GM10266 (cell line): ENCODE measurements around the gene ZFAND6.

Experiments used
- DNase-seq: peaks from one replicate; pipeline ENCODE4 v3.0.0; 2012; ENCODE audit errors: extremely low spot score
- CTCF ChIP-seq: IDR thresholded peaks from 2 replicates; pipeline ENCODE4 v1.5.1; 2012; ENCODE audit warnings: mild to moderate bottlenecking, low read depth; ENCODE audit not compliant: control insufficient read depth, insufficient read depth; ENCODE audit errors: missing control alignments

ZFAND6 gene

DNA sequence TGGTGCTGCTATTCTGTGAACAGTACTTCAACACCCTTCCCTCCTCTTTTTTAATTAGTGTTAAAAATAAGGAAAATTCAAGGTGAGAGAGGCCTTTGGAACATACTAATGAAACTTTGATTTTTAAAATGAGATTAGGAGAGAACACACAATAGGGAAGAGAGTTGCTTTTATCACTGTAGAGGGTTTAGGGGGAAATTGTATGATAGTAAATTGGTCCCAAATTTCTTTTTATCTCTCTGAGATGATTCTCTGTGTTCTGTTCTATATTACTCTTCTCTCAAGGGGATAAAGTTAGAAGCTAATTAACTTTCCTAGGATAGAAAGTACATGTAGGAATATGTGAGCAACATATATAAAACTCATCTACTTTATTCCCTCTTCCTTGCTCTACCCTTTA lies 40.8 kb downstream of the ZFAND6 start:
- TF ChIP-seq CTCF: no peak

GRCh38 chr15:80105193-80105592 lies 45.7 kb downstream of the ZFAND6 start:
- no peak for DNase-seq
- TF ChIP-seq CTCF: no peak

More for the DNA sequence above, 40.8 kb downstream of the ZFAND6 start:
- no peak for DNase-seq

DNA sequence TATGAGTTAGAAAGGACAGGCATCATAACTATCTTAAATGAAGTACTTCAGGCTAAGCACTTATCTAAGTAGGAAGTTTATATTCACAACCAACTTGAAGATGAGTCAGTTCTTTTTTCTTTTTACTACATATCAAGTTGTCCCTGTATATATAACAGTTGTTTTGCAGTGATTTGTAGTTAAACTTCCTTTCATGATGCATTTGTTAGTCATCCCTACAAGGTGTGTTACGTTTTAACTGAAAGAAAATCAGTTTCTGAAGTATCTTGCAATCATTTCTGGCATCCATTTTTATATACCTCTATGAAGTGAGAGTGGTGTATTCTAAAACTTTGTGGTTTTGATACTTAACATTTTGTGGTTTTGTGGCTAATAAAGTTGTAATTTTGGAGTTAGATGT lies 46.1 kb downstream of the ZFAND6 start:
- no peak for TF ChIP-seq CTCF
- DNase-seq: no peak

GRCh38 chr15:80106051-80106450 lies 46.6 kb downstream of the ZFAND6 start:
- TF ChIP-seq CTCF: no peak
- DNase-seq: no peak

- no peak for DNase-seq
- no peak for TF ChIP-seq CTCF
These were observed 47.7 kb downstream of the ZFAND6 start for GRCh38 chr15:80107204-80107603.

GRCh38 chr15:80107774-80108173 lies 48.3 kb downstream of the ZFAND6 start:
- no peak for TF ChIP-seq CTCF
- no peak for DNase-seq

- no peak for DNase-seq
- no peak for TF ChIP-seq CTCF
These were observed 49.9 kb downstream of the ZFAND6 start for GRCh38 chr15:80109388-80109787.

DNA sequence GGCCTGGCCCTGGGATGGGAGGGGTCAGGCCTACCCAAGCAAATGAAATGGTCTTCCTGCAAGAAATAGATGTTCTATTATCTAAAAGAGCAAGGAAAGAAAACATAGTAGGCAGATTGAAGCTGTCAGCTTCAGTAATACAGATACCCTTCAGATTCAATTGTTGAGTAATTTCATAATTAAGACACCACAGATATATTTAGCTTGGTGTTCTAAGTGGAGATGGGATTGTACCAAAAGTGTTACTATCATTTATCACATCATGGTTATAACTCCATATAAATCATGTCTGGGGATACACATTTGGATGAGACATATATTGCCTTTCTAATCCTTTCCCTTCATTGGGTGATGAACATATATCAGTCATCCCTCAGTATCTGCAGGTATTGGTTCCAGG lies 51.4 kb downstream of the ZFAND6 start:
- no peak for DNase-seq
- TF ChIP-seq CTCF: no peak
